ENCODE measurements around the gene POP7.
"Not testable (repeated sequence)": the region's sequence is repeated elsewhere in the genome, so short reads cannot be mapped to it uniquely, and the experiment has no call there.

Gene POP7

GRCh38 chr7:100692578-100692961 lies 13.4 kb upstream of the POP7 start:
- no peak for DNase-seq

GRCh38 chr7:100693312-100694097 lies 12.4 kb upstream of the POP7 start:
- DNase-seq: no peak

GRCh38 chr7:100694098-100694745 lies 11.7 kb upstream of the POP7 start, which contains the start of gene GIGYF1:
GIGYF1 (minus strand) TSS chr7:100694250; CDS start chr7:100688238, 6,012 bp downstream.
- DNase-seq: peak; percentile 71

GRCh38 chr7:100696123-100696521 lies 9.8 kb upstream of the POP7 start:
- DNase-seq: no peak

GRCh38 chr7:100699018-100699417 lies 6.9 kb upstream of the POP7 start:
- no peak for DNase-seq

GRCh38 chr7:100701089-100701488 lies 4.8 kb upstream of the POP7 start:
- DNase-seq: not testable (repeated sequence)

GRCh38 chr7:100705320-100705752 lies 585 bp upstream of the POP7 start:
- DNase-seq: peak; percentile 83

GRCh38 chr7:100706672-100707311 lies 871 bp downstream of the POP7 start:
- no peak for DNase-seq

GRCh38 chr7:100708395-100708794 lies 2.5 kb downstream of the POP7 start:
- DNase-seq: no peak

GRCh38 chr7:100710452-100710851 lies 4.5 kb downstream of the POP7 start:
- DNase-seq: no peak

- DNase-seq: no peak
Observed at GRCh38 chr7:100711369-100711768, 5.4 kb downstream of the POP7 start.

GRCh38 chr7:100714725-100715124 lies 8.8 kb downstream of the POP7 start:
- DNase-seq: no peak

- not testable (repeated sequence) for DNase-seq
Observed at GRCh38 chr7:100717073-100717472, 11.2 kb downstream of the POP7 start.

GRCh38 chr7:100719523-100720278 lies 13.8 kb downstream of the POP7 start:
- DNase-seq: no peak

- no peak for DNase-seq
Observed at GRCh38 chr7:100720279-100720670, 14.4 kb downstream of the POP7 start, which contains the start of gene EPO. EPO (plus strand) TSS chr7:100720468; CDS start chr7:100720981, 513 bp downstream.

- DNase-seq: no peak
Observed at GRCh38 chr7:100720671-100721504, 15.0 kb downstream of the POP7 start.

- DNase-seq: no peak
Observed at GRCh38 chr7:100721505-100721812, 15.5 kb downstream of the POP7 start.

- no peak for DNase-seq
Observed at GRCh38 chr7:100722480-100723212, 16.7 kb downstream of the POP7 start.

GRCh38 chr7:100723732-100724275 lies 17.9 kb downstream of the POP7 start:
- no peak for DNase-seq

- DNase-seq: not testable (repeated sequence)
Observed at GRCh38 chr7:100724364-100724763, 18.4 kb downstream of the POP7 start.

Data from stimulated activated CD4-positive, alpha-beta T cell treated with anti-CD3 and anti-CD28 coated beads, Interleukin-4, amount 100 ng/mL, for 24 hours (primary cell).